Type B pancreatic cell (in vitro differentiated cells): ENCODE results near the gene TSPOAP1. TPM values are rescaled to one million over a fixed set of nuclear protein-coding genes. Genes with fewer than 3 reads are reported as not detected.

Source experiments
- DNase-seq: peaks from one replicate; pipeline ENCODE4 v3.0.0; 2021; ENCODE audit warnings: mixed read lengths; ENCODE audit not compliant: unreplicated experiment; ENCODE audit errors: extremely low spot score
- H3K27ac Mint-ChIP-seq: 2 replicates; pipeline ENCODE4 v1.8.0; 2021; ENCODE audit warnings: mild to moderate bottlenecking, mixed read lengths
- H3K27me3 Mint-ChIP-seq: 2 replicates; pipeline ENCODE4 v1.8.0; 2021; ENCODE audit warnings: mixed read lengths
- H3K36me3 Mint-ChIP-seq: 2 replicates; pipeline ENCODE4 v1.8.0; 2021; ENCODE audit warnings: mixed read lengths
- H3K4me1 Mint-ChIP-seq: one replicate; pipeline ENCODE4 v1.8.0; 2021; ENCODE audit warnings: mixed read lengths; ENCODE audit not compliant: unreplicated experiment
- H3K4me3 Mint-ChIP-seq: 2 replicates; pipeline ENCODE4 v1.8.0; 2021; ENCODE audit warnings: mild to moderate bottlenecking, mixed read lengths
- H3K9me3 Mint-ChIP-seq: 2 replicates; pipeline ENCODE4 v1.8.0; 2021; ENCODE audit warnings: mixed read lengths
- CTCF ChIP-seq: fragments of 200-600 bp; sonication (generic); conservative IDR thresholded peaks from 2 replicates; pipeline ENCODE4 v1.5.0; 2021; ENCODE audit warnings: antibody characterized with exemption, mild to moderate bottlenecking
- total RNA-seq: library from RNA; stranded (reverse); gene quantifications from 2 replicates; pipeline ENCODE4 v1.2.1, GENCODE V29; 2021; ENCODE audit warnings: low replicate concordance

TSPOAP1 gene
- total RNA-seq, 1 donor from 2014 or later, result 18.4 TPM

GRCh38 chr17:58314706-58315015 is 13.9 kb downstream of the TSPOAP1 start:
- no peak for TF ChIP-seq CTCF
- H3K27me3 Mint-ChIP-seq, result peaks cover 3% of the 10 kb centered on the region
- H3K36me3 Mint-ChIP-seq, result no peaks in the 10 kb centered on the region
- H3K4me3 Mint-ChIP-seq, result no peak overlapping the region
- H3K9me3 Mint-ChIP-seq, result no peaks in the 10 kb centered on the region
- H3K4me1 Mint-ChIP-seq, result peaks cover 5% of the 10 kb centered on the region
- no peak for DNase-seq
- no peak overlapping the region for H3K27ac Mint-ChIP-seq

- Mint-ChIP-seq H3K36me3 (no peaks in the 10 kb centered on the region), H3K9me3 (no peaks in the 10 kb centered on the region), H3K27ac (no peak overlapping the region), H3K4me3 (no peak overlapping the region), H3K4me1 (peaks cover 5% of the 10 kb centered on the region), H3K27me3 (peaks cover 3% of the 10 kb centered on the region)
- no peak for TF ChIP-seq CTCF
- DNase-seq, result no peak
Observed at GRCh38 chr17:58313815-58314705, 14.5 kb downstream of the TSPOAP1 start.

GRCh38 chr17:58312829-58313228 is 15.8 kb downstream of the TSPOAP1 start:
- Mint-ChIP-seq H3K4me1 (peaks cover 5% of the 10 kb centered on the region), H3K4me3 (no peak overlapping the region)

GRCh38 chr17:58312021-58312630 is 16.5 kb downstream of the TSPOAP1 start:
- no peak overlapping the region for H3K27ac Mint-ChIP-seq
- peaks cover 3% of the 10 kb centered on the region for H3K27me3 Mint-ChIP-seq
- TF ChIP-seq CTCF, result no peak
- H3K4me3 Mint-ChIP-seq, result no peak overlapping the region
- H3K9me3 Mint-ChIP-seq, result no peaks in the 10 kb centered on the region
- DNase-seq, result no peak
- no peaks in the 10 kb centered on the region for H3K36me3 Mint-ChIP-seq
- no peaks in the 10 kb centered on the region for H3K4me1 Mint-ChIP-seq

More at GRCh38 chr17:58312829-58313228, 15.8 kb downstream of the TSPOAP1 start:
- no peak for TF ChIP-seq CTCF
- Mint-ChIP-seq H3K9me3 (no peaks in the 10 kb centered on the region), H3K36me3 (no peaks in the 10 kb centered on the region), H3K27me3 (peaks cover 3% of the 10 kb centered on the region), H3K27ac (no peak overlapping the region)
- no peak for DNase-seq

GRCh38 chr17:58311429-58311894 is 17.1 kb downstream of the TSPOAP1 start:
- Mint-ChIP-seq H3K9me3 (no peaks in the 10 kb centered on the region), H3K36me3 (no peaks in the 10 kb centered on the region), H3K4me1 (no peaks in the 10 kb centered on the region), H3K27me3 (peaks cover 3% of the 10 kb centered on the region), H3K4me3 (no peak overlapping the region), H3K27ac (no peak overlapping the region)
- no peak for DNase-seq
- no peak for TF ChIP-seq CTCF
